SH-SY5Y (cell line): ENCODE results near the gene LSM4.

Experiments used
- GATA2 ChIP-seq: IDR thresholded peaks from 2 replicates; pipeline ENCODE4 v1.6.1; 2011; ENCODE audit warnings: mild to moderate bottlenecking, low read depth, low read length
- GATA3 ChIP-seq: IDR thresholded peaks from 2 replicates; pipeline ENCODE4 v1.6.1; 2011; ENCODE audit warnings: low read depth, mild to moderate bottlenecking, low read length, moderate library complexity

- TF ChIP-seq GATA3 (no peak), GATA2 (no peak)
These were observed 21.2 kb downstream of the LSM4 start for GRCh38 chr19:18301718-18302111.
